ENCODE data around the gene HENMT1. TPM values are rescaled to one million over a fixed set of nuclear protein-coding genes. Genes with fewer than 3 reads are reported as not detected.

The HENMT1 gene
- polyA plus RNA-seq, 1 of the 3 experiments (the other 2 are of a cell fraction) = 0.03 TPM

GRCh38 chr1:108636876-108637275 is 24.0 kb downstream of the HENMT1 start:
- Histone ChIP-seq H3K27ac (ENCODE audit: low read depth in 2 of 2, low read length in 1 of 2) (no peak overlapping the region), H3K4me2 (no peak overlapping the region), H3K27me3 (ENCODE audit: insufficient read depth) (no peaks in the 10 kb centered on the region), H3K9ac (no peak overlapping the region), H3K9me2 (no peaks in the 10 kb centered on the region), H3K4me3 (ENCODE audit: low read depth in 2 of 2, low read length in 1 of 2) (no peak overlapping the region), H3K36me3 (replicated peaks in 1 of 2; ENCODE audit: control insufficient read depth in 1 of 2, insufficient read depth in 2 of 2, low read length in 1 of 2) (peaks cover 4 to 7% of the 10 kb centered on the region in 2 experiments), H3K79me2 (ENCODE audit: insufficient read depth) (no peaks in the 10 kb centered on the region), H4K20me1 (ENCODE audit: insufficient read depth) (no peaks in the 10 kb centered on the region), H2AFZ (ENCODE audit: low read depth) (no peak overlapping the region), H3F3A (replicated peaks; ENCODE audit: insufficient read depth) (no peaks in the 10 kb centered on the region), H3K9me3 (no peaks in the 10 kb centered on the region), H3K4me1 (ENCODE audit: control insufficient read depth in 1 of 2, insufficient read depth in 2 of 2, low read depth in 1 of 2, low read length in 1 of 2) (no peaks in the 10 kb centered on the region)
- WGBS (ENCODE audit: low lambda C conversion rate) = 92% methylated on average over 2 of the region's 2 CpGs
- DNase-seq = no peak
- no peak for TF ChIP-seq NFIC (IDR thresholded peaks at IDR 0.05; ENCODE audit: borderline replicate concordance)
- no peak for TF ChIP-seq CHD2 (IDR thresholded peaks at IDR 0.05; ENCODE audit: low read length, partially characterized antibody)
- no peak for TF ChIP-seq YY1 (IDR thresholded peaks at IDR 0.05; ENCODE audit: low read depth)
- no peak for TF ChIP-seq TAF1 (IDR thresholded peaks at IDR 0.05; ENCODE audit: borderline replicate concordance, low read depth, low read length)
- no peak for TF ChIP-seq FOXM1 (IDR thresholded peaks at IDR 0.05; ENCODE audit: low read depth)
- TF ChIP-seq TEAD4 (IDR thresholded peaks at IDR 0.05; ENCODE audit: borderline replicate concordance, insufficient read depth) = no peak
- no peak for TF ChIP-seq RFX5 (IDR thresholded peaks at IDR 0.05; ENCODE audit: low read length)
- no peak for TF ChIP-seq FOXJ3 (CRISPR knock-in tag; IDR thresholded peaks at IDR 0.05)
- no peak for TF ChIP-seq EZH2phosphoT487 (IDR thresholded peaks at IDR 0.05; ENCODE audit: borderline replicate concordance, low read depth)
- TF ChIP-seq PBX3 (IDR thresholded peaks at IDR 0.05) = no peak
- POLR2A ChIA-PET = no interaction called here
- CTCF ChIA-PET = interaction anchor here (2.2 to 2.8 kb wide), 2 partner anchors 77 to 125 kb away, joined by 11 to 16 read pairs; partner anchors contain the start of gene EEIG2

GRCh38 chr1:108634521-108634920 is 26.4 kb downstream of the HENMT1 start:
- H3K27me3 ChIP-seq (ENCODE audit: insufficient read depth) = no peaks in the 10 kb centered on the region
- ChIA-PET CTCF (interaction anchor here (1.0 kb wide), 1 partner anchor 122 kb away, joined by 5 read pairs; no protein-coding TSS in a partner anchor), POLR2A (no interaction called here)
- no peak overlapping the region for H3K4me3 ChIP-seq (ENCODE audit: low read depth in 2 of 2, low read length in 1 of 2)
- no peak overlapping the region for H3K27ac ChIP-seq (ENCODE audit: low read depth in 2 of 2, low read length in 1 of 2)
- no peaks in the 10 kb centered on the region for H3K4me1 ChIP-seq (ENCODE audit: control insufficient read depth in 1 of 2, insufficient read depth in 2 of 2, low read depth in 1 of 2, low read length in 1 of 2)
- no peak overlapping the region for H2AFZ ChIP-seq (ENCODE audit: low read depth)
- no peak overlapping the region for H3K9ac ChIP-seq
- H3K79me2 ChIP-seq (ENCODE audit: insufficient read depth) = no peaks in the 10 kb centered on the region
- WGBS (ENCODE audit: low lambda C conversion rate) = 91% methylated on average over 3 of the region's 3 CpGs
- no peak overlapping the region for H3K4me2 ChIP-seq
- no peaks in the 10 kb centered on the region for H4K20me1 ChIP-seq (ENCODE audit: insufficient read depth)
- no peaks in the 10 kb centered on the region for H3K9me2 ChIP-seq
- H3K9me3 ChIP-seq = no peaks in the 10 kb centered on the region
- H3F3A ChIP-seq (replicated peaks; ENCODE audit: insufficient read depth) = no peaks in the 10 kb centered on the region
- peaks cover 15 to 19% of the 10 kb centered on the region in 2 experiments for H3K36me3 ChIP-seq (replicated peaks in 1 of 2; ENCODE audit: control insufficient read depth in 1 of 2, insufficient read depth in 2 of 2, low read length in 1 of 2)
- no peak for DNase-seq
- no peak for TF ChIP-seq MAX (IDR thresholded peaks at IDR 0.05; ENCODE audit: low read depth)
- no peak for TF ChIP-seq SIN3A (IDR thresholded peaks at IDR 0.05; ENCODE audit: borderline replicate concordance, low read depth, low read length)
- TF ChIP-seq TEAD4 (IDR thresholded peaks at IDR 0.05; ENCODE audit: borderline replicate concordance, insufficient read depth) = no peak
- no peak for TF ChIP-seq GATA2 (CRISPR knock-in tag; IDR thresholded peaks at IDR 0.05)
- TF ChIP-seq MXI1 (IDR thresholded peaks at IDR 0.05; ENCODE audit: low read depth, low read length) = no peak
- TF ChIP-seq PBX3 (IDR thresholded peaks at IDR 0.05) = no peak
- no peak for TF ChIP-seq EP300 (IDR thresholded peaks at IDR 0.05; ENCODE audit: borderline replicate concordance in 1 of 2, low read depth in 1 of 2, low read length in 1 of 2)
- no peak for TF ChIP-seq RAD21 (IDR thresholded peaks at IDR 0.05; ENCODE audit: low read length)
- TF ChIP-seq JUND (IDR thresholded peaks at IDR 0.05) = no peak
- TF ChIP-seq RFX5 (IDR thresholded peaks at IDR 0.05; ENCODE audit: low read length) = no peak
- no peak for TF ChIP-seq RCOR1 (IDR thresholded peaks at IDR 0.05; ENCODE audit: low read length)
- TF ChIP-seq REST (IDR thresholded peaks at IDR 0.05; ENCODE audit: low read depth, low read length) = no peak
- no peak for TF ChIP-seq ZBTB33 (IDR thresholded peaks at IDR 0.05; ENCODE audit: borderline replicate concordance, low read depth)
- no peak for TF ChIP-seq NFIC (IDR thresholded peaks at IDR 0.05; ENCODE audit: borderline replicate concordance)
- TF ChIP-seq FOXM1 (IDR thresholded peaks at IDR 0.05; ENCODE audit: low read depth) = no peak
